ENCODE measurements around the gene FBXL7. TPM values are rescaled to one million over a fixed set of nuclear protein-coding genes. Genes with fewer than 3 reads are reported as not detected.

Gene FBXL7
- total and polyA plus RNA-seq, 2 donors (not counting 1 experiment from before 2014, with no cell fraction given): 6.4 to 12.9 TPM

DNA sequence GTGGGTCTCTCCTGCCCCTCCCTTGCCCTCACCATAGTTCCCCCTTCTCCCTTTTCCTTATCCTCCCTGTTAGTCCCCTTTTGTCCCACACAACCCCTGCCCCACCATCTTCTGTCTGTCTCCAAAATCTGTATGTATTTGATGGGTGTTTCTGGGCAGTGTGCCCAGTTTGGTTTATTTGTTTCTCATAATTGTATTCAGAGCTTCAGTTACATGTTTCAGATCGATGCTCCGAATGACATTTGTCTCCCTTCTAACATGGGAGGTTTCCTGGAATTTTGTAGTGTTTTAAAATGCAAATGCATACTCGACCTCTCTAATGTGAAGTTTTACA, 22.2 kb downstream of the FBXL7 start:
- Histone ChIP-seq H3K27ac (ENCODE audit: insufficient read depth, low read length) (no peak overlapping the region), H3K27me3 (ENCODE audit: control insufficient read depth, insufficient read depth, low read length) (no peaks in the 10 kb centered on the region), H3K9me3 (ENCODE audit: control insufficient read depth, insufficient read depth, low read depth, low read length) (no peaks in the 10 kb centered on the region), H3K79me2 (ENCODE audit: control insufficient read depth, insufficient read depth, low read length) (peaks cover 5% of the 10 kb centered on the region), H3K4me1 (ENCODE audit: control insufficient read depth, extremely low read depth, insufficient read depth, low read length) (no peaks in the 10 kb centered on the region), H3K36me3 (ENCODE audit: control insufficient read depth, insufficient read depth, low read length) (no peaks in the 10 kb centered on the region), H2AFZ (ENCODE audit: low read length) (no peak overlapping the region), H3K4me2 (ENCODE audit: extremely low read depth, insufficient read depth, low read length) (no peak overlapping the region), H4K20me1 (ENCODE audit: control insufficient read depth, extremely low read depth, insufficient read depth, low read length) (no peaks in the 10 kb centered on the region), H3K9ac (ENCODE audit: insufficient read depth, low read length) (no peak overlapping the region), H3K4me3 (replicated peaks in 1 of 4; ENCODE audit: control extremely low read depth in 1 of 4, insufficient read depth in 1 of 4, low read depth in 3 of 4, low read length in 4 of 4) (no peak overlapping the region)
- TF ChIP-seq EZH2 (IDR thresholded peaks at IDR 0.05; ENCODE audit: low read length, missing control alignments): no peak
- TF ChIP-seq, protein P1, sequence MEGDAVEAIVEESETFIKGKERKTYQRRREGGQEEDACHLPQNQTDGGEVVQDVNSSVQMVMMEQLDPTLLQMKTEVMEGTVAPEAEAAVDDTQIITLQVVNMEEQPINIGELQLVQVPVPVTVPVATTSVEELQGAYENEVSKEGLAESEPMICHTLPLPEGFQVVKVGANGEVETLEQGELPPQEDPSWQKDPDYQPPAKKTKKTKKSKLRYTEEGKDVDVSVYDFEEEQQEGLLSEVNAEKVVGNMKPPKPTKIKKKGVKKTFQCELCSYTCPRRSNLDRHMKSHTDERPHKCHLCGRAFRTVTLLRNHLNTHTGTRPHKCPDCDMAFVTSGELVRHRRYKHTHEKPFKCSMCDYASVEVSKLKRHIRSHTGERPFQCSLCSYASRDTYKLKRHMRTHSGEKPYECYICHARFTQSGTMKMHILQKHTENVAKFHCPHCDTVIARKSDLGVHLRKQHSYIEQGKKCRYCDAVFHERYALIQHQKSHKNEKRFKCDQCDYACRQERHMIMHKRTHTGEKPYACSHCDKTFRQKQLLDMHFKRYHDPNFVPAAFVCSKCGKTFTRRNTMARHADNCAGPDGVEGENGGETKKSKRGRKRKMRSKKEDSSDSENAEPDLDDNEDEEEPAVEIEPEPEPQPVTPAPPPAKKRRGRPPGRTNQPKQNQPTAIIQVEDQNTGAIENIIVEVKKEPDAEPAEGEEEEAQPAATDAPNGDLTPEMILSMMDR (conservative IDR thresholded peaks at IDR 0.05 in 1 of 2, IDR thresholded peaks at IDR 0.05 in 1 of 2; ENCODE audit: low read depth in 1 of 2, low read length in 2 of 2): no peak
- DNase-seq (ENCODE audit: low read depth in 2 of 2): no peak

DNA sequence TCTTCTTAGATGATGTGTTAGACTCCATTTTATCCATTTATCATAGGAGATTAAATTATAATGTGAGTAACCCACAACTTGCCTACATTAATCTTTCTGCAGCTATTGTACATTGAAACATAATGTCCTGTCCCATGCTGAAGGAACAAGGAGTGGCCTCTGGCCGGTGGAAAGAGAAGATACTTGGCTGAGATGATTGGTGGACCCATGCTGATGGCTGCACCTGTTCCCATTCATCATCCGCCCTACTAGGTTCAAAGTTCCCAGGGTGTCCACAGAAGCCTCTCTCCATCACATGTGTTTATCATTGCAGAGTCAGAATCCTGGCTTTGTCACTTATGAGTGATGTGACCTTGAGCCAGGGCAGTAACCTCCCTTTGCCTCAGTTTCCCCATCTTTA, 24.7 kb downstream of the FBXL7 start:
- Histone ChIP-seq H3K4me3 (replicated peaks in 1 of 4; ENCODE audit: control extremely low read depth in 1 of 4, insufficient read depth in 1 of 4, low read depth in 3 of 4, low read length in 4 of 4) (no peak overlapping the region), H3K79me2 (ENCODE audit: control insufficient read depth, insufficient read depth, low read length) (peaks cover 2% of the 10 kb centered on the region), H4K20me1 (ENCODE audit: control insufficient read depth, extremely low read depth, insufficient read depth, low read length) (no peaks in the 10 kb centered on the region), H3K9ac (ENCODE audit: insufficient read depth, low read length) (no peak overlapping the region), H3K4me1 (ENCODE audit: control insufficient read depth, extremely low read depth, insufficient read depth, low read length) (no peaks in the 10 kb centered on the region), H3K9me3 (ENCODE audit: control insufficient read depth, insufficient read depth, low read depth, low read length) (no peaks in the 10 kb centered on the region), H3K27me3 (ENCODE audit: control insufficient read depth, insufficient read depth, low read length) (no peaks in the 10 kb centered on the region), H3K36me3 (ENCODE audit: control insufficient read depth, insufficient read depth, low read length) (no peaks in the 10 kb centered on the region), H3K4me2 (ENCODE audit: extremely low read depth, insufficient read depth, low read length) (no peak overlapping the region), H3K27ac (ENCODE audit: insufficient read depth, low read length) (no peak overlapping the region), H2AFZ (ENCODE audit: low read length) (no peak overlapping the region)
- DNase-seq (ENCODE audit: low read depth in 2 of 2): no peak
- TF ChIP-seq EZH2 (IDR thresholded peaks at IDR 0.05; ENCODE audit: low read length, missing control alignments): no peak
- TF ChIP-seq, protein P1 (conservative IDR thresholded peaks at IDR 0.05 in 1 of 2, IDR thresholded peaks at IDR 0.05 in 1 of 2; ENCODE audit: low read depth in 1 of 2, low read length in 2 of 2): no peak

DNA sequence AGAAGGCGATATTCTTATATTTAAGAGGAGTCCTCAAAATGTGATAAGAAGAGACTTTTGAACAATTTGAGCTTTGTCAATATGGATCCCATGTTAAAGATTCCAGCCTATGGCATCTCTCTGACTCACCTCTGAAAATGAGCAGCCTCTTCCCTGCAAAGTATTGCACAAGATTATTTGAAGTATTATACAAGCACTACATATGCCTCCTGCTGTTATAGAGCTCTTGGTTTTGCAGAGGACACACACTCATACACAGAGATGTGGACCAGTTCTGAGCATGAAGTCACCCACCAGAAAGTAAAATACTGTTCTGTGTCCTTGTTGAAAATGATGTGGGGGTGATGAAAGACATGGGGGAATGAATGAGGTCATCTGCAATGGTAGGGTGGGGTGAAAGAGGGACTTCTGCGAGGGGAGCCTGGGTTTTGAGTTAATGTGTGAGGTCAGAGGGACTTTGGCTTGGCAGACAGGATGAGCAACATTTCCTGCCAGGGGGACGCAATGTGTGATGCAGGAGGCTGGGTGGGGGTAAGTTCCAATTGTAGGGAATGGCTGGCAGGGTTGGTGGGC, 25.8 kb downstream of the FBXL7 start:
- Histone ChIP-seq H3K79me2 (ENCODE audit: control insufficient read depth, insufficient read depth, low read length) (peaks cover under 1% of the 10 kb centered on the region), H3K9me3 (ENCODE audit: control insufficient read depth, insufficient read depth, low read depth, low read length) (no peaks in the 10 kb centered on the region), H3K27ac (ENCODE audit: insufficient read depth, low read length) (no peak overlapping the region), H4K20me1 (ENCODE audit: control insufficient read depth, extremely low read depth, insufficient read depth, low read length) (no peaks in the 10 kb centered on the region), H2AFZ (ENCODE audit: low read length) (no peak overlapping the region), H3K36me3 (ENCODE audit: control insufficient read depth, insufficient read depth, low read length) (no peaks in the 10 kb centered on the region), H3K4me3 (replicated peaks in 1 of 4; ENCODE audit: control extremely low read depth in 1 of 4, insufficient read depth in 1 of 4, low read depth in 3 of 4, low read length in 4 of 4) (no peak overlapping the region), H3K9ac (ENCODE audit: insufficient read depth, low read length) (no peak overlapping the region), H3K4me1 (ENCODE audit: control insufficient read depth, extremely low read depth, insufficient read depth, low read length) (no peaks in the 10 kb centered on the region), H3K27me3 (ENCODE audit: control insufficient read depth, insufficient read depth, low read length) (no peaks in the 10 kb centered on the region), H3K4me2 (ENCODE audit: extremely low read depth, insufficient read depth, low read length) (no peak overlapping the region)
- peak in 1 of 2 donors; percentile 41 for DNase-seq (ENCODE audit: low read depth in 2 of 2)
- TF ChIP-seq, protein P1 (conservative IDR thresholded peaks at IDR 0.05 in 1 of 2, IDR thresholded peaks at IDR 0.05 in 1 of 2; ENCODE audit: low read depth in 1 of 2, low read length in 2 of 2): no peak
- TF ChIP-seq EZH2 (IDR thresholded peaks at IDR 0.05; ENCODE audit: low read length, missing control alignments): no peak

Measured in fibroblast of lung (primary cell).